Activated gamma-delta T cell treated with anti-CD3 and anti-CD28 coated beads, Interleukin-2, amount 50 U/mL, for 16 hours (primary cell): ENCODE results near the gene TBC1D3I.
"Not testable (repeated sequence)": the region's sequence is repeated elsewhere in the genome, so short reads cannot be mapped to it uniquely, and the experiment has no call there.

ENCODE experiments used
- DNase-seq: peaks from one replicate; pipeline ENCODE4 v3.0.0-alpha.2; 2020; ENCODE audit warnings: low read depth

Gene TBC1D3I

DNA sequence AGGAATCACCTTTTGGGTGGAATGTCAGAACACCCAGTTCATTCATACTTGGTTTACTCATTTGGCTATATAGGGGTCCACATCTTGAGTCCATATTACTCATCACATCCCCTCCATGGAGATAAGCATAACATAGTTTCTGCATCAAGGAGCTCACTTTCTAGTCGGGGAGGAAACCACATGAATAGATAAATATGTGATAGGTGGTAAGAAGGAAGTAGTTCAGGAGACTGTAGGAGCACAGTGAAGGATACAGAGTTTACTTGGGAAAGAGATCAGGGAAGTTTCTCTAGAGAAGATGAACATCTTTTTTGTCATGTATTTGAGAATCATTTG, 57.9 kb downstream of the TBC1D3I start:
- not testable (repeated sequence) for DNase-seq

DNA sequence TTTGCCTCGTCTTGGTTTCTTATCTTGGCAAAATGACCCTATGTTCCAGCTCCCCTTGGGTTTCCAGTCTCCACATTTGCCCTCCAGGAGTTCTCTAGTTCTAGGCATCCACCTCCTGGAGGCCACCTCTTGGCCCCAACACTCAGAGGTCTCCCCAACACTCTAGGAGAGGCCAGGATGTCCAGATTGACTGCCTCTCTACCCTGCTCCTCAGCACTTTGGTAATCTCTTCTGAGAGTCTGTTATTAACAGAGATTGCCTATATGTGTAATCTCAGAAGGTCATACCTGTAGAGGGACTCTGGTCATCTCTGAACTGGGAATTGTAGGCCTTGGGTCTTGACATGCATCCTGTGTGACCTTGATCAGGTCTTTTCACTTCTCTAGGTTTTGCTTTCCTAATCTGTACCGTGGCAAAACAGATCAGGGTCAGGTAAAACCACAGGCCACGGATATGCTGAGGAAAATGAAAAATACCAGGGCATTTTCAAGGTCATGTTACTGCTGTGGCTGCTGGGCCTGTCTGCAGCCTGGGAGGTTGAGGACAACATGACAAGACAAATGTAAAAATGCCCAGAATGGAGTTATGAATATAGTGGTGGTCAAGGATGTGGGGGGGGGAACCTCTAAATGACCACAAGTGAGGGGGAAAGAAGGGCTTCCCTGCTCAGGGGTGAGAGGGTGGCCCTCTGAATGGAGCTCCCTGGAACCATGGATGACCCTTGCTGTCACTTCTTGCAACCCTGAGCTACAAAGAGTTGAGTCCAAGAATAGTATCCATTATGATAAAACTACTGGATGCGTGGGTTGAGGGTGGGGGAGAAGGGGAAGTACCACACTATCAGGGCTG, 58.5 kb downstream of the TBC1D3I start:
- DNase-seq = no peak

DNA sequence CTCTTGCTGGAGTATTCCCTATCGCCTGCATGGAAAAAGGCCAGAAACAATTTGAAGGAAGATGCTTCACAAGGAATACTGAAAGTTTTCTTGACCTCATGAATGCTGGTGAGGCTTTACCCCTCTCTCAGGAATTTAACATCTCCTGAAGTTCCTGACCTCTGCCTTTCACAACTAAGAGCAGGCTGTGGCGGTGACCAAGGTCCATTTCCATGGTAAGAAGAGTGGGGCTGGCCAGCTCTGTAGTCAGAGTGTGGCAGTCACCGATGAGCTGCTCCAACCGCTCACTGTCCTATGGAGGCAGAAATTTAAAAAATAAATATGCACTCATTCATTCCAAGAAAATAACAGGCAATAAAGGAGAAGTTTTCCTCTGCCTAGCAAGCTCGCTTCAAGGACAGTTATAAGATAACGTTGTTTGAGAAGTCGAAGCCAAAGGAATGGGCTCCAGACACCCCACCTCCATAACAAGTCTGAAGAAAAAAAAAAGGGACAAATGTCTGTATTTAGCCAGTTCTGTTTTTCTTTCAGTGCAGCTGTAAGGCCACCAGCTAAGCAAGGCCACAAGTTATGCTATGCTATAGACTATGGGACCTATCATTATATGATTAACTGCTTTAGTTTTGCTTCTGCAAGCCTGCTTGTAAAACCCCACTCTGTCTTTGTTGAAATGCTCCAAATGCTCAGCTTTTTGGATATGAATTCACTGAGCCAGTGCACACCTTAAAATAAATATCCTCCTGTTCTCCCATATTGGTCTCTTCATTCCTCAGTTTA, 59.5 kb downstream of the TBC1D3I start:
- DNase-seq = no peak
